B cell (primary cell): ENCODE results near the gene ARL3. TPM values are rescaled to one million over a fixed set of nuclear protein-coding genes. Genes with fewer than 3 reads are reported as not detected.

Experiments used
- ATAC-seq: fragments of 200-7000 bp; cut with Tn5 transposase; one replicate; pipeline ENCODE4 v1.10.0; 2021; ENCODE audit warnings: low read depth, mild to moderate bottlenecking, moderate number of reproducible peaks, moderate library complexity
- CTCF ChIA-PET: fragments of 350-600 bp; sonication (Branson Sonifier 250); formaldehyde crosslinking; loops from one replicate; lab custom pipeline; 2021; ENCODE audit warnings: antibody characterized with exemption, inconsistent platforms; lab: Charles Lee
- POLR2A ChIA-PET: fragments of 350-600 bp; sonication (Branson Sonifier 250); formaldehyde crosslinking; loops from one replicate; lab custom pipeline; 2021; ENCODE audit warnings: antibody characterized with exemption; lab: Charles Lee
- DNase-seq: peaks from one replicate; pipeline ENCODE4 v3.0.0; 2013
- H2AFZ ChIP-seq: 2 replicates; pipeline ENCODE4 v1.6.1; 2012; ENCODE audit warnings: mild to moderate bottlenecking, low read depth, low read length; ENCODE audit not compliant: insufficient read depth, poor library complexity, severe bottlenecking
- H3K27ac ChIP-seq, 2 donors: 1 replicate in 1 of 2; 2 replicates in 1 of 2; pipeline ENCODE4 v1.5.1; 2012 to 2013; ENCODE audit warnings: low read length in 2 of 2, mild to moderate bottlenecking in 2 of 2, moderate library complexity in 1 of 2
- H3K27me3 ChIP-seq, 4 experiments: fragments of 200-600 bp in 1 of 4; sonication (generic) in 1 of 4; replicated peaks in 1 of 4; 1 replicate in 2 of 4; 2 replicates in 2 of 4; pipeline versions ENCODE4 v1.6.1 to v1.7.0; 2013 to 2016; ENCODE audit warnings: low read length in 3 of 4, mild to moderate bottlenecking in 2 of 4, mixed read lengths in 1 of 4, moderate library complexity in 1 of 4; ENCODE audit not compliant: insufficient read depth in 4 of 4, control insufficient read depth in 3 of 4; ENCODE audit errors: control extremely low read depth in 1 of 4
- H3K36me3 ChIP-seq, 2 experiments: replicated peaks in 1 of 2; 1 replicate in 1 of 2; 2 replicates in 1 of 2; pipeline versions ENCODE4 v1.6.1 to v1.7.1; 2013; ENCODE audit warnings: low read length in 1 of 2; ENCODE audit not compliant: insufficient read depth in 2 of 2, control insufficient read depth in 1 of 2; ENCODE audit errors: control extremely low read depth in 1 of 2, extremely low read depth in 1 of 2
- H3K4me1 ChIP-seq, 2 donors: fragments of 200-600 bp in 1 of 2; sonication (generic) in 1 of 2; 1 replicate in 1 of 2; 2 replicates in 1 of 2; pipeline versions ENCODE4 v1.5.1 to v1.6.1; 2013 to 2017; ENCODE audit warnings: low read length in 2 of 2; ENCODE audit not compliant: control insufficient read depth in 2 of 2, insufficient read depth in 2 of 2
- H3K4me2 ChIP-seq: replicated peaks from 2 replicates; pipeline ENCODE3; 2012; ENCODE audit warnings: mild to moderate bottlenecking, low read depth, low read length; ENCODE audit not compliant: poor library complexity, severe bottlenecking
- H3K4me3 ChIP-seq, 5 experiments: fragments of 200-600 bp in 1 of 5; sonication (generic) in 1 of 5; 1 replicate in 3 of 5; 2 replicates in 2 of 5; pipeline versions ENCODE4 v1.5.1 to v1.7.0; 2011 to 2016; ENCODE audit warnings: low read length in 4 of 5, mild to moderate bottlenecking in 4 of 5, low read depth in 2 of 5, control low read depth in 1 of 5, moderate library complexity in 1 of 5; ENCODE audit not compliant: insufficient read depth in 1 of 5; ENCODE audit errors: control extremely low read depth in 1 of 5, extremely low read depth in 1 of 5
- H3K79me2 ChIP-seq: fragments of 200-600 bp; sonication (generic); one replicate; pipeline ENCODE4 v1.6.0; 2016; ENCODE audit warnings: low read length; ENCODE audit not compliant: control insufficient read depth, insufficient read depth
- H3K9ac ChIP-seq: fragments of 200-600 bp; sonication (generic); 2 replicates; pipeline ENCODE4 v1.6.1; 2017; ENCODE audit warnings: mild to moderate bottlenecking, low read length, moderate library complexity
- H3K9me3 ChIP-seq, 3 donors: one replicate each; pipeline versions ENCODE4 v1.6.1 to v1.7.1; 2013; ENCODE audit warnings: low read length in 2 of 3; ENCODE audit not compliant: control insufficient read depth in 2 of 3, insufficient read depth in 1 of 3; ENCODE audit errors: control extremely low read depth in 1 of 3
- H4K20me1 ChIP-seq: 2 replicates; pipeline ENCODE4 v1.6.0; 2012; ENCODE audit warnings: mild to moderate bottlenecking, low read length; ENCODE audit not compliant: insufficient read depth, control insufficient read depth, poor library complexity, severe bottlenecking
- H3K27ac Mint-ChIP-seq: one replicate; pipeline ENCODE4 v1.8.0; 2021; ENCODE audit warnings: mixed read lengths
- H3K27me3 Mint-ChIP-seq: one replicate; pipeline ENCODE4 v1.8.0; 2021; ENCODE audit warnings: mixed read lengths
- H3K4me1 Mint-ChIP-seq: one replicate; pipeline ENCODE4 v1.8.0; 2021; ENCODE audit warnings: mixed read lengths
- H3K4me3 Mint-ChIP-seq: one replicate; pipeline ENCODE4 v1.8.0; 2021; ENCODE audit warnings: mixed read lengths
- H3K9me3 Mint-ChIP-seq: one replicate; pipeline ENCODE4 v1.8.0; 2022; ENCODE audit warnings: mixed read lengths; ENCODE audit not compliant: insufficient read depth
- CTCF ChIP-seq: fragments of 200-600 bp; IDR thresholded peaks from one replicate; pipeline ENCODE4 v1.8.0; 2022; ENCODE audit warnings: antibody characterized with exemption, mild to moderate bottlenecking
- EZH2 ChIP-seq: IDR thresholded peaks from 2 replicates; pipeline ENCODE4 v1.6.1; 2012; ENCODE audit warnings: borderline replicate concordance, low read depth, mild to moderate bottlenecking, moderate library complexity, low read length; ENCODE audit not compliant: insufficient read depth, poor library complexity, severe bottlenecking
- WGBS: methylation state at CpG from one replicate; pipeline ENCODE4 v1.1.5; 2013; ENCODE audit warnings: missing lambda C conversion rate; ENCODE audit not compliant: insufficient coverage; 5-methylcytosine and 5-hydroxymethylcytosine counted together
- intact Hi-C: fragments of 100-400 bp; cut with micrococcal nuclease; formaldehyde crosslinking; loops from one replicate; pipeline ENCODE4 v1.10.0; 2022
- polyA plus RNA-seq: library from polyadenylated mRNA; depleted of rRNA; stranded (reverse); fragments of >200 nt; gene quantifications from 2 replicates; pipeline ENCODE4 v1.2.3, GENCODE V29; 2012
- total RNA-seq, 2 donors: library from RNA; stranded (reverse); fragments of 120-200 nt in 1 of 2; gene quantifications; 1 replicate in 1 of 2; 2 replicates in 1 of 2; pipeline versions ENCODE4 v1.2.3 to v1.2.4, GENCODE V29; 2013 to 2022

The ARL3 gene
- total and polyA plus RNA-seq, 2 donors (not counting 1 experiment from before 2014, with no cell fraction given): 0.91 to 5.5 TPM

- ATAC-seq: no peak
- no peak overlapping the region for H3K4me2 ChIP-seq
- H3K4me3 ChIP-seq: no peak overlapping the region
- Mint-ChIP-seq H3K4me1 (no peaks in the 10 kb centered on the region), H3K27me3 (no peaks in the 10 kb centered on the region), H3K9me3 (peaks cover 3% of the 10 kb centered on the region), H3K27ac (no peak overlapping the region), H3K4me3 (no peak overlapping the region)
- POLR2A ChIA-PET: no interaction called here
- TF ChIP-seq CTCF: no peak
- TF ChIP-seq EZH2: no peak
- no peak for DNase-seq
- no peak overlapping the region for H3K27ac ChIP-seq
- H3K9me3 ChIP-seq: no peaks in the 10 kb centered on the region
- intact Hi-C loops: no loop called here
- peaks cover 26% of the 10 kb centered on the region for H3K79me2 ChIP-seq
- H3K4me1 ChIP-seq: no peaks in the 10 kb centered on the region
- 100% methylated on average over 3 of the region's 4 CpGs for WGBS
- H3K27me3 ChIP-seq: no peaks in the 10 kb centered on the region
- no peaks in the 10 kb centered on the region for H4K20me1 ChIP-seq
- H2AFZ ChIP-seq: no peak overlapping the region
- no peak overlapping the region for H3K9ac ChIP-seq
- peaks cover 0 to 25% of the 10 kb centered on the region in 2 experiments for H3K36me3 ChIP-seq
- CTCF ChIA-PET: no interaction called here
These were observed 9.8 kb upstream of the ARL3 start for GRCh38 chr10:102723989-102724388.

GRCh38 chr10:102721954-102722353, 7.8 kb upstream of the ARL3 start:
- Histone ChIP-seq H3K79me2 (peaks cover 38% of the 10 kb centered on the region), H3K4me2 (no peak overlapping the region), H4K20me1 (no peaks in the 10 kb centered on the region), H3K4me3 (no peak overlapping the region), H3K27me3 (no peaks in the 10 kb centered on the region), H3K27ac (no peak overlapping the region), H3K36me3 (peaks cover 0 to 8% of the 10 kb centered on the region in 2 experiments), H3K9me3 (no peaks in the 10 kb centered on the region), H3K4me1 (no peaks in the 10 kb centered on the region), H2AFZ (no peak overlapping the region), H3K9ac (no peak overlapping the region)
- ChIA-PET POLR2A (no interaction called here), CTCF (interaction anchor here (1.3 kb wide), 1 partner anchor 77 kb away, joined by 4 read pairs; the partner anchor contains the start of gene TRIM8)
- WGBS: 96% methylated on average over 4 of the region's 4 CpGs
- peaks cover 2% of the 10 kb centered on the region for H3K4me1 Mint-ChIP-seq
- ATAC-seq (no peak), DNase-seq (no peak)
- no peak overlapping the region for H3K27ac Mint-ChIP-seq
- peaks cover 3% of the 10 kb centered on the region for H3K9me3 Mint-ChIP-seq
- TF ChIP-seq CTCF (no peak), EZH2 (no peak)
- H3K27me3 Mint-ChIP-seq: no peaks in the 10 kb centered on the region
- intact Hi-C loops: no loop called here
- no peak overlapping the region for H3K4me3 Mint-ChIP-seq
